Measurements from ENCODE around the gene TTLL1.

DNA sequence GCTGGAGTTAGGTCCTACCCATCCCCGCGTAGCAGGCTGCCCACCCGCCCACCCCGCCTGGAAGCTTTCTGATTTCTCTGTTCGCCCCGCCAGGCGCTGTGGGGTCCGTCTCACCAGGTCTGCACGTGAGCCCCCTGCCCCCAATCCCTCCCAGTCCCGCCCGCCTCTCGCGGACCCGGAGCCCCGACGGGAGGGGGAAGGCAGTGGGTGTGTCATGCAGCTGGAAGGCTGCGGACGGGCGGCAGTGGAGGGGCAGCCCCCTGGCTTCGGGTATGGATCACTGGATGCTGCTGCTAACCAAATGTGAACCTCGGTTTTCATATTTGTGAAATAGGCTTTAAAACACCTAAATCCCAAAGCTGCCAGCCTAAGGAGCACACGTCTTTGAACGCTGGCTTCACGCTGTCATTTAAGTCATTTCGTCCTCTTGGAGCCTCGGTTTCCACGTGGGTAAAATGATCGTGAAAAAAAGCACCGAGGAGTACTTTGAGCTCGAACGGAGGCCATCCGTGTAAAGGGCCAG is 20.8 kb upstream of the TTLL1 start:
- no peak for TF ChIP-seq CTCF (IDR thresholded peaks at IDR 0.05)
- TF ChIP-seq POLR2A (IDR thresholded peaks at IDR 0.05), result no peak
